Mucosa of rectum (tissue), 2 donors: ENCODE data around the gene SPIB.

Source experiments
- H3K27ac ChIP-seq, 2 donors: one replicate each; pipeline ENCODE4 v1.7.0; 2013; ENCODE audit warnings: inconsistent platforms in 2 of 2, low read depth in 2 of 2, low read length in 2 of 2
- H3K27me3 ChIP-seq, 2 donors: one replicate each; pipeline ENCODE4 v1.7.0; 2013; ENCODE audit warnings: low read length in 2 of 2; ENCODE audit not compliant: control insufficient read depth in 2 of 2, insufficient read depth in 2 of 2
- H3K36me3 ChIP-seq, 2 donors: one replicate each; pipeline ENCODE4 v1.7.0; 2013; ENCODE audit warnings: low read length in 2 of 2; ENCODE audit not compliant: control insufficient read depth in 2 of 2, insufficient read depth in 2 of 2
- H3K4me1 ChIP-seq, 2 donors: one replicate each; pipeline ENCODE4 v1.7.0; 2013; ENCODE audit warnings: low read length in 2 of 2, mild to moderate bottlenecking in 1 of 2; ENCODE audit not compliant: control insufficient read depth in 2 of 2, insufficient read depth in 2 of 2
- H3K4me3 ChIP-seq, 2 donors: one replicate each; pipeline ENCODE4 v1.7.0; 2013; ENCODE audit warnings: low read length in 2 of 2
- H3K9ac ChIP-seq, 2 donors: one replicate each; pipeline ENCODE4 v1.7.0; 2013; ENCODE audit warnings: low read length in 2 of 2, low read depth in 1 of 2, mild to moderate bottlenecking in 1 of 2
- H3K9me3 ChIP-seq, 2 donors: one replicate each; pipeline ENCODE4 v1.7.0; 2013; ENCODE audit warnings: low read length in 2 of 2; ENCODE audit not compliant: control insufficient read depth in 2 of 2
- donor health status: healthy.
- donor health status: Normal muscosa, but diverticular disease.

Gene SPIB

GRCh38 chr19:50427318-50427925 lies 8.7 kb downstream of the SPIB start:
- Histone ChIP-seq H3K27ac (peak overlapping the region; percentile 32 to 35), H3K9me3 (no peaks in the 10 kb centered on the region), H3K4me3 (peak overlapping the region in 1 of 2 donors; percentile 35), H3K9ac (peak overlapping the region in 1 of 2 donors; percentile 33), H3K36me3 (peaks cover 0 to 2% of the 10 kb centered on the region in 2 donors), H3K4me1 (peaks cover 6 to 11% of the 10 kb centered on the region in 2 donors), H3K27me3 (peaks cover 5 to 8% of the 10 kb centered on the region in 2 donors)

GRCh38 chr19:50427997-50428425 lies 9.3 kb downstream of the SPIB start:
- Histone ChIP-seq H3K27me3 (peaks cover 8 to 11% of the 10 kb centered on the region in 2 donors), H3K36me3 (peaks cover 0 to 2% of the 10 kb centered on the region in 2 donors), H3K4me1 (peaks cover 6 to 12% of the 10 kb centered on the region in 2 donors), H3K9me3 (no peaks in the 10 kb centered on the region), H3K4me3 (peak overlapping the region in 1 of 2 donors; percentile 35), H3K27ac (peak overlapping the region; percentile 35 to 56), H3K9ac (peak overlapping the region; percentile 17 to 33)

DNA sequence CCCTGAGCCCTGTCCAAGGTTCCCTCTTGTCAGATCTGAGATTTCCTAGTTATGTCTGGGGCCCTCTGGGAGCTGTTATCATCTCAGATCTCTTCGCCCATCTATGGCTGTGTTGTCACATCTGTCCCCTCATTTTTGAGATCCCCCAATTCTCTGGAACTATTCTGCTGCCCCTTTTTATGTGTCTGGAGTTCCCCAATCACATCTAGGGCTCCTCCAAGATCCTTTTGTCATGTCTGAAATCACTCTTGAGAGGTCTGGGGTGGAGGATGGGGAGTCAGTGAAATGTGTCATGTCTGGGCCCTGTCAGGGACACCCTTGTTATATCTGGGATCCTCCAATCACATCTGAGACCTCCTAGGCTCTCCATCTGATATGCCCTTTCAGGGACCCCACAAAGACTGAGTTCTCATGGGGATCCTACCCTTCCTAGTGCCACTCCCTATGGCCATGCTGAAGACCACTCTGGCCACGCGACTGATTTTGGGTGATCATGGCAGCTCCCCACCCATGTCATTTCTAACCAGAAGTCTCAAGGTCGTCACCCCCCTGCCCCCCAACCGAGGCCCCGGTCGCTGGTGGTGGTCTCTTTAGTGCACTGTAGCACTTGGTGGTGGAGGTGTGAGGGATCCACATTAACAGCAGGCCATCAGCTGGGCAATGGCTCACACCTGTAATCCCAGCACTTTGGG lies 10.2 kb downstream of the SPIB start:
- peaks cover 6 to 12% of the 10 kb centered on the region in 2 donors for H3K4me1 ChIP-seq
- H3K27me3 ChIP-seq: peaks cover 10 to 11% of the 10 kb centered on the region in 2 donors
- no peak overlapping the region for H3K9ac ChIP-seq
- no peak overlapping the region for H3K27ac ChIP-seq
- peaks cover 0 to 2% of the 10 kb centered on the region in 2 donors for H3K36me3 ChIP-seq
- no peaks in the 10 kb centered on the region for H3K9me3 ChIP-seq
- H3K4me3 ChIP-seq: no peak overlapping the region

DNA sequence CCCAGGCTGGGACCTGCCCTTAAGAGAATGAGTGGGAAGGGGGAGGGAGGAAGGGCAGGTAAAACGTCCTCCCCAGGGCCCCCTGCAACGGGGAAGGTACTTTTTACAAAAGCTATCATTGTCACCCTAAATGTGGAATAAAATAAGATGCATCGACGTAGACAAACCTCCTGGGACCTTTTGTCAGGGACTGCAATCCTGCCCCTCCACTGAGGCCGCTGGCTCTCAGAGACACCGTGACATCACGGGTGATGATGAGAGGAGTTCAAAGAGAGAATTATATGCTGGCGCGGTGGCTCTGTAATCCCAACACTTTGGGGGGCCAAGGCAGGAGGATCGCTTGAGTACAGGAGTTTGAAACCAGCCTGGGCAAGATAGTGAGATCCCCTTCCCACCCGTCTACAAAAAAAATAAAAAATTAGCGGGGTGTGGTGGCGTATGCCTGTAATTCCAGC lies 12.2 kb downstream of the SPIB start:
- H3K4me1 ChIP-seq: peaks cover 6 to 12% of the 10 kb centered on the region in 2 donors
- H3K9me3 ChIP-seq: no peaks in the 10 kb centered on the region
- H3K9ac ChIP-seq: peak overlapping the region; percentile 44 to 71
- peaks cover 11 to 12% of the 10 kb centered on the region in 2 donors for H3K27me3 ChIP-seq
- H3K36me3 ChIP-seq: no peaks in the 10 kb centered on the region
- peak overlapping the region; percentile 50 to 67 for H3K27ac ChIP-seq
- peak overlapping the region; percentile 84 to 88 for H3K4me3 ChIP-seq

DNA sequence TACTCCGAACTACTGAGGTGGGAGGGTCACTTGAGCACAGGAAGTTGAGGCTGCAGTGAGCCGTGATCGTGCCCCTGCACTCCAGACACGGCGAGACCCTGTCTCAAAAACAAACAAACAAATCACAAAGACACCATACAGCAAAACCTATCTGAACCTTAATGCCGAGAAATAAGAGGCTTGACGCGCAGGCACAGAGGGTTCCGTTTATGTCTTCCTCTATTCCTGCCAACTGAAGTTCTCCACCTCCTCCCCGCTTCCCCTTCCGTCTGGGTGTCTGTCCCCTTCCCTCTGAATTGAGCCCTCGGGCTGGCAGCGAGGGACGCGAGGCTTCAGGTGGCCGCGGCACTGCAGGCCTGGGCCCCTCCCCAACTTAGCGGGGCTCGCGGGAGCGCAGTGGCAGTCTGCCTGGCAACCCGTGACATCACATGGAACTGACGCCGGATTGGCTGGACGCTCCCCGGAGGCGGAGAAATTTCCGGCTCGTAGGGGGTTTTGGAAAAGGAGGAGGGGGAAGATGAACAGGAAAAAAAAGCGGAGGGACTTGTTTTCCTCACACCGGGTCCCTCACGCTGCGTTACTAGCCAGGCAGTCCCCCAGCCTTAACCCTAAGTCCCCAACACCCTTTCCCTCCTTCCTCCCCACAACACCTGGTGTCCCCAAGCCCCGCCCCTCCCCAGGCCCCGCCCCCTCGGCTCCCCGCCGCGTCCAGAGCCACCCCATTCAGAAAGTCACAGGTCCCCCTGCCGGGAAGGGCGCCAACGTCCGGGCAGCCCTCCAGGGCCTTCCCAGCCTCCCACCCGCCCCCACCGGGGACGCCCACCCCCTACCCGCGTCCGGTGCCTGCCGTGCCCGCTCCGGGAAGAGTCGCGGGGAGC lies 12.8 kb downstream of the SPIB start:
- peak overlapping the region; percentile 48 to 71 for H3K9ac ChIP-seq
- H3K9me3 ChIP-seq: no peaks in the 10 kb centered on the region
- peaks cover 6 to 12% of the 10 kb centered on the region in 2 donors for H3K4me1 ChIP-seq
- H3K27ac ChIP-seq: peak overlapping the region; percentile 50 to 67
- peak overlapping the region; percentile 84 to 88 for H3K4me3 ChIP-seq
- no peaks in the 10 kb centered on the region for H3K36me3 ChIP-seq
- H3K27me3 ChIP-seq: peaks cover 11 to 12% of the 10 kb centered on the region in 2 donors

DNA sequence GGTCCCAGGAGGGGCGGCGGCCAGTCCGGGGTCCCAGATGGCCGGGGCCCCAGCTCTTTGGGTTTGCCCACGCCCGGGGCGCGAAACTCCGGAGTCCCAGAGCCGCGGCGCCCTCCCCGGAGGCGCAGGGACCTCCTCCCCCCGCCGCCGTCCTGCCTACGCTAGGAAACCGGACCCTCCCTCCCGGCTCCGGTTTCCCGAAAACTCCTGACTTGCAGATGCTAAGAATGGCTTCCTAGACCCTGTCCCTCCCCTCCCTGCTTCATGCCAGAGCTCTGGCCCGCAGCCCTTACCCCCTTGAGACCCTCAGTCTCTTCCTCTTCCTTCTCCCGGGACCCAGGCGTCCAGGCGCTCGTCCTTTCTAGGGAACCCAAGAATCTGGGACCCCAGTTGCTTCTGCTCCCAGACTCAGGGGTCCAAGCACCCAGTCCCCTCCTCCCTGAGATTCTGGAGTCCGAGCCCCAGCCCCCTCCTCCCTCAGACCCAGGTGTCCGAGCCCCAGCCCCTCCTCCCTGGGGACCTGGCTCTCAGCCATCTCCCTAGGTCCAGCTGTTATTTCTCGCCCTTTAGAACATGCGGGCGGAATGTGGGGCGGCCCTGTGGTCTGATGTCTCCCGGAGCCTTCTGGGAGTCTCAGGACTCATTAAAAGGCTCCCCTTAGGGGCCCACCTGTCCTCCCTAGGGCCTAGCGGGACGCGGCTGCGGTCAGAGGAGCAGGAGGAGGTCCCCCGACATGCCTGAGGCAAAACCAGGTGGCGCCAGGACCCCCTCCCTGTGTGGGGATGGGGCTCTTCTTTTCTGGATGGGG lies 13.7 kb downstream of the SPIB start, which contains the start of gene MYBPC2:
Gene MYBPC2, plus strand, starts transcription at position 672 of the 808 bp plus-strand sequence. Its CDS starts 62 bp downstream, at position 734.
- peak within 1 kb of the TSS; percentile 41 to 48 for H3K9ac ChIP-seq
- H3K4me3 ChIP-seq: peak within 1 kb of the TSS; percentile 84 to 88
- H3K27me3 ChIP-seq: peaks cover 11 to 12% of the 10 kb centered on the region in 2 donors
- no peaks in the 10 kb centered on the region for H3K9me3 ChIP-seq
- H3K27ac ChIP-seq: peak within 1 kb of the TSS; percentile 50 to 67
- no peaks in the 10 kb centered on the region for H3K36me3 ChIP-seq
- H3K4me1 ChIP-seq: peaks cover 6 to 12% of the 10 kb centered on the region in 2 donors

DNA sequence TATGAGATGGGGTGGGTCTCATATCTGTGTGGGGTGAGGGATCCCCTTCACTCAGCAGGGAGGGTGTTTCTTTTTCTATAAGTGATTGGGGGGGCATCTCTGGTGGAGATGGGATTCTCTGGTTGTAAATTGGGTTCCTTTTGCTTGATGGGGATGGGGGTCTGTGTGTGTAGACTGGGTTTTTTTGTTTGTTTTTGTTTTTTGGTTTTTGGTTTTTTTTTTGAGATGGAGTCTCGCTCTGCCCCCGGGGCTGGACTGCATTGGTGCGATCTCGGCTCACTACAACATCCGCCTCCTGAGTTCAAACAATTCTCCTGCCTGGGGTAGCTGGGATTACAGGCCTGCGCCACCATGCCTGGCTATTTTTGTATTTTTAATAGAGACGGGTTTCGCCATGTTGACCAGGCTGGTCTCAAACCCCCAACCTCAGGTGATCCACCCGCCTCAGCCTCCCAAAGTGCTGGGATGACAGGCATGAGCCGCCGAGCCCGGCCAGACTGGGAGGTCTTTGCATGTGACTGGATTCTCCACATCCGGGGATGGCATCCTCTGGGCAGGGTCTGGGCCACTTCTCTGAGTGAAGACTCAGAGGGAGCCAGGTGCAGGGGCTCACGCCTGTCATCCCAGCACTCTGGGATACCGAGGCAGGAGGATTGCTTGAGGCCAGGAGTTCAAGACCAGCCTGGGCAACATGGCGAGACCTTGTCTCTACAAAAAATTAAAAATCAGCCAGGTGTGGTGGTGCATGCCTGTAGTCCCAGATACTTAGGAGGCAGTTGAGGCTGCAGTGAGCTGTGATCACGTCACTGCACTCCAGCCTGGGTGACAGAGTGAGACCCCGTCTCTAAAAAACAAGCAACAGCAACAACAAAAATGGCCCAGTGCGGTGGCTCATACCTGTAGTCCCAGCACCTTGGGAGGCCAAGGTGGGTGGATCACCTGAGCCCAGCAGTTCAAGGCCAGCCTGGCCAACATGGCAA lies 14.8 kb downstream of the SPIB start:
- Histone ChIP-seq H3K9ac (no peak overlapping the region), H3K9me3 (no peaks in the 10 kb centered on the region), H3K27ac (no peak overlapping the region), H3K27me3 (peaks cover 11 to 12% of the 10 kb centered on the region in 2 donors), H3K36me3 (no peaks in the 10 kb centered on the region), H3K4me1 (peaks cover 2 to 9% of the 10 kb centered on the region in 2 donors), H3K4me3 (no peak overlapping the region)

DNA sequence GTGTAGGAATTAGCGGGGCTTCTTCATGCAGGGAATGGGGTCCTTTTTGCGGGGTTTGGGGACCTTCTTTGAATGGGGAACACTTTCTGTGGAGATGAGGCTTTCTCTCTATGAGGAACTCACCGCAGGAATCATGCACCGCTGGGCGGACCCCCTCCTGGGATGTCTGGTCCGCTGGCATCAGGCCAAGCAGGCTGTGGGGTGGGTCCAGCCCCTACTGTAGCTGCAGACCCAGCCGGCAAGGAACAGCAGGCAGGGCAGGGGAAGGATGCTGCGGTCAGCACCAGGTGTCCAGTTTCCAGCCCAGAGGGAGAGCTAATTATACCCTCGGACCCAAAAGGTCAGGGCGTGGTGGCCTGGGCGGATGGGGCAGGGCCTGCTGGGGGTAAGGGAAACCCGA lies 15.8 kb downstream of the SPIB start:
- Histone ChIP-seq H3K36me3 (no peaks in the 10 kb centered on the region), H3K4me1 (peaks cover 2 to 9% of the 10 kb centered on the region in 2 donors), H3K27ac (no peak overlapping the region), H3K9me3 (no peaks in the 10 kb centered on the region), H3K9ac (no peak overlapping the region), H3K27me3 (peaks cover 11 to 12% of the 10 kb centered on the region in 2 donors), H3K4me3 (no peak overlapping the region)
